ENCODE data around the gene HCRTR1.

Gene HCRTR1

DNA sequence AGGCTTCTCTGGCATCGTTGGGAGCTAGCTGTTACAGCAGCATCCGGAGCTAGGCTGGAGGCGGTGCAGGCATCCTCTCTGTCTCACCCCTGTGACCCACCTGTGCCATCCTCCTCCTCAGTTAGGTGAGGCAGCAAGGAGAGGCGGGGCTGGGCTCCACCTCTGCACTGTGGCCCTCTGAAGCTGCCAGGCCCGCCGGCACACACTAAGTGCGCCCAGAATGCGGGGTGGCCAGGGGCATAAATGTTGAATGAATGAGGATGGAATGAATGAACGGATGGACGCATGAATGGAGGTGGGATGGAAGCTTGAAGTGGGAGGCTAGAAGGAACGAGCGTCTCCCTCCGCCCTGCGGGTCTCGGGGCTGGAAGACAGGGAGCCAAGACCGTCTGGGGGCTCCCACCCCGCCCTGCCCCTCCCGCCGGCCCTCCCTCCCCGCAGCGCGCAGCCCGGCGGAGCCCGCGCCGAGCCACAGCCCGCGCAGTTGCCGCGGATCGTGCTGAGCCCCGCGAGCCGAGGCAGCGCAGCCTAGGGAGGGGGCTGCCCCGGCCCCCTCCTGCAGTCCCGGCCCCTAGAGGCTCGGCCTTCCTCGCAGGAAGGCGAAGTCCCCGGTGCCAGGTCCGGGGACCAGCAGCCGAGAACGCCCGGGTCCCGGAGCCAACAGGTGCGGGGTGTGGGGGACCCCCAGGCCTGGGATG, at the start of gene HCRTR1:
Gene HCRTR1, plus strand, starts transcription at position 472 of the 698 bp plus-strand sequence. CDS start 1,504 bp downstream, outside the sequence.
- DNase-seq: no peak

GRCh38 chr1:31567956-31568570, 49.4 kb upstream of the HCRTR1 start:
- no peak for DNase-seq

GRCh38 chr1:31568895-31569595, 48.4 kb upstream of the HCRTR1 start:
- no peak for DNase-seq

DNA sequence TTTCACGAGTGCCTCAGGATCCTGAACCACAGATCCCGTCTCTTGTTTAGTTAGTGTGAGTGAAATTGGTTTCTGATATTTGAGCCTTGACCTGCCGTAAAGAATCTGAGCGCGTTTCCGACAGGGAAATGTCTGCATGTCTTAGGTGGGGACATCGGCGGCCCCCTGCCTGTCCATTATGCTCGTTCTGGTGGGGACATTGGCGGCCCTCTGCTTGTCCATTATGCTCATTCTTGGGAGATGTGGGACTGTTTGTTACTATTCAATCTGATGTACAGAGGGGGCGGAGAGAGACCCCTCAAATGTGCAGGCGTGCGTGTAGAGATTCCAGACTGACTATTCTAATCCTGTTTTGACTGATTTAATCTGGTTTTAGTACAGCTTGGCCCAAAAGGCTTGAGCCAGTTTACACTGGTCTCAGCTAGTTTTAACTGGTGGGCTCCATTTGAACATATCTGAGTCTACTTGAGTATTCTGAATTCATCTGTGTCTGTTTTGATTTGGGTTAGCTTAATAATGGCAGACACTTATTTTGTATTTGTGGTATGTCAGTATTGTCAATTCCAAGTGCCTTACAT, 47.8 kb upstream of the HCRTR1 start:
- no peak for DNase-seq

DNA sequence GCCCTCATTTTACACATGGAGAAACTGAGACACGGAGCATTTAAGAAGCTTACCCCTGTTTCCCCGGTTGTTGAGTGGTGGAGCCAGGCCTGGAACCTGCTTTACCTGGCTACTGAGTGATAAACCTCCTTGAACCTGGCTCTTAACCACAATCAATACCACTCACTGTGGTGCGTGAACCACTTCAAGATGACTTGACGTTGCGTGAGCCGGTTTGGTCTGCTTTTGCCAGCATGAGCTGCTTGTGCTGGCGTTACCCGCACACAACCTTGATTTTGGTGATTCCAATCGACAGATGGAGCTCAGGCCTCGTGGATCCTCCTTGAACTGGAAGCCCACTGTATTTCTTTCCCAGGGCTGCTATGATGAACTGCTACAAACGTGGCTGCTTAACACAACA, 47.3 kb upstream of the HCRTR1 start:
- DNase-seq: no peak

DNA sequence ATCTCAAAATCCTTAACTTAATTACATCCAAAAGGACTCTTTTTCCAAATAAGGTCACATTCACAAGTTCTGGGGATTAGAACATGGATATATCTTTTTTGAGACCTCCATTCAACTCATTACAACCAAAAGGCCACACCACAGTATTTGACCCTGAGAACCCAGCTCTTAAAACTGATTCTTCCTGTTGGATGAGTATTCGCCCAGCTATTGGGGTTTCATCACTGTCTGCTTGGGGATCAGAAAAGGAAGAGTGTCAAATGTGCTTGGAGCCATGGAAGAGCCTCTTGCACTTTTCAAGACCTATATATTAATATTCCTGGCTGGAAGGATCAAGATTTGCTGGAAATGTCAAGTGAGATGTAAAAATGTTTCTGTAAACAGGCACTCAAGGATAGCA, 46.6 kb upstream of the HCRTR1 start:
- DNase-seq: no peak

DNA sequence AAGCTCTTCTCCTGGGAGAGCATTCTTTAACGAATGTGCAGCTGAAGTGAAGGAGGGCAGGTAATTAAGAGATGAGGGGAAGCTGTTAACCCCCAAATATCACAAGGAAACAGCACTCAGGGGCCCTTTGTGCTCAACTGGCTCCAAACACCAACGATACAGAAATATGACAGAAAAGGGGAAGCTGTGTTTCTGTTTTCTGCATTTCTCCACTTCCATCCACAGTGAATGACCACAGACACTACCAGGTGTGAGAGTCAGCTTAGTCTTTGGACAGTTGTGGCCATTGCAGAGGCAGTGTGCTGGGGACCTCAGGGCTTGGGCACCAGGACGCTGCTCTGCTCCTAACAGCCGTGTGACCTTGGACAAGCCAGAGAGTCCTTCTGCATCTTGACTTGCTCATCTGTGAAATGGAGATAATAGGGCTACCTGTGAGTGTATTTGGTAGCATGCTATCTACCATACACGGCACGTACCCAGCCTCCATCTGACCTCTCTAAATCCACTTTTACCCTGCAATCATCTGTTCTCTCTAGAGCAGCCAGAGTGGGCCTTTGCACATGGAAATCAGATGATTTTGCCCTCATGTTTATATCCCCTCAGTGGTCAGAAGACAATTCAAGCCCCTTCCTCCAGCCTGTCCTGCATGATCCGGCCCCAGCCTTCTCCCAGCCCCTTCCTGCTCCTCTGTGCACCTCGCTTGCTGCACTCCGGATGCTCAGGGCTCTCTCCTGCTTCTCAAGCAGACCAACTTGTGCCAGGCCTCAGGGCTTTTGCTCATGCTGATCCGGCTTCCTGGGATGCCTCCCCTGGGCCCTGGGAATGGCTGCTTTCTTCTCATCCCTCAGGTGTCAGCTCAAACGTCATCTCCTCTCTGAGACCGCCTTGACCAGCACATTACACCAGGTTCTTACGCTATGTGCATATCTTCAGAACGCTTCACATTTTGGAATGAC, 45.9 kb upstream of the HCRTR1 start:
- DNase-seq: no peak

DNA sequence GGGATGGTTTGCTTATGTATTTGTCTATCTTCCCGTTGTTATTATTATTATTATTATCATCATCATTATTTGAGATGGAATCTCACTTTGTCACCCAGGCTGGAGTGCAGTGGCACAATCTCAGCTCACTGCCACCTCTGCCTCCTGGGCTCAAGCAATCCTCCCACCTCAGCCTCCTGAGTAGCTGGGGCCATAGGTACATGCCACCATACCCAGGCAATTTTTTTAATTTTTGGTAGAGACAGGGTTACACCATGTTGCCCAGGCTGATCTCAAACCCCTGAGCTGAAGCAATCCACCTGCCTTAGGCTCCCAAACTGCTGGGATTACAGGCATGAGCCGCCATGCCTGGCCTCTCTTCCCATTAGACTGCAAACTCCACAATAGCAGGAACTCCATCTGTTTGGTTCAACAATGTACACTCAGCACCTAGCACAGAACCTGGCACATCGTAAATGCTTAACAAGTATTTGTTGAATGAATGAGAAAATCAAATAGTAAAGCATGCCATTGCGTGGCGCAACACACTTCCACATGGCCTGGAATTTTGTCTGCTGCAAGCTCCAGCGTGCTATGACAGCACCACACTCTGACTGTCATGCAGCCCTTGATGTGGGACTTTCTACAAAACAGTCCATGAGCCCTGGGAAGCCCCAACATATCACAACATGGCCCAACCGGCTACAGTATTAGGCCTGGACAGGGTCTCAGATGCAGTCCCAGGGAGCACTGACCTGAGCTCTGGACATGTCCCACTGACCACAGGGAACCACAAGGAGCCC, 45.0 kb upstream of the HCRTR1 start:
- DNase-seq: peak; percentile 42

DNA sequence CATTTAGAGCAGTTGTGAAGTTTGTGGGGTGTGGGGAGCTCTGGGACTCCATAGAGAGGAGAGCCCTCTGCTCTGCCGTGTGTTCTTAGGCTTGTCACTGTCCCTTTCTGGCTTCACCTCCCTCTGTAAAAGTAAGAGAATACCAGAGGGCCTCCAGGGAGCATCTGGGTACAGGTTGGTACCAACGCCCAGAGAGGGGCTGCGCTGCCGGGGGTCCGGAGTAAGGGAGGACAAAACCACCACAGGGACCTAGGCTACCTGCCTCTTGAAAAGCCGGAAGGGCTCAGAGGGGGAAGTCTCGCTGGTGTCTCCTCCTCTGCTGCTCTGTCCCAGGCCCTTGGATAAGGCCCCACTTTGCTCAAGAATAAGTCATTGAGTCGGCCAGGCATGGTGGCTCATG, 44.2 kb upstream of the HCRTR1 start:
- DNase-seq: no peak

- DNase-seq: no peak
Measured at GRCh38 chr1:31574749-31575368, 42.6 kb upstream of the HCRTR1 start.

DNA sequence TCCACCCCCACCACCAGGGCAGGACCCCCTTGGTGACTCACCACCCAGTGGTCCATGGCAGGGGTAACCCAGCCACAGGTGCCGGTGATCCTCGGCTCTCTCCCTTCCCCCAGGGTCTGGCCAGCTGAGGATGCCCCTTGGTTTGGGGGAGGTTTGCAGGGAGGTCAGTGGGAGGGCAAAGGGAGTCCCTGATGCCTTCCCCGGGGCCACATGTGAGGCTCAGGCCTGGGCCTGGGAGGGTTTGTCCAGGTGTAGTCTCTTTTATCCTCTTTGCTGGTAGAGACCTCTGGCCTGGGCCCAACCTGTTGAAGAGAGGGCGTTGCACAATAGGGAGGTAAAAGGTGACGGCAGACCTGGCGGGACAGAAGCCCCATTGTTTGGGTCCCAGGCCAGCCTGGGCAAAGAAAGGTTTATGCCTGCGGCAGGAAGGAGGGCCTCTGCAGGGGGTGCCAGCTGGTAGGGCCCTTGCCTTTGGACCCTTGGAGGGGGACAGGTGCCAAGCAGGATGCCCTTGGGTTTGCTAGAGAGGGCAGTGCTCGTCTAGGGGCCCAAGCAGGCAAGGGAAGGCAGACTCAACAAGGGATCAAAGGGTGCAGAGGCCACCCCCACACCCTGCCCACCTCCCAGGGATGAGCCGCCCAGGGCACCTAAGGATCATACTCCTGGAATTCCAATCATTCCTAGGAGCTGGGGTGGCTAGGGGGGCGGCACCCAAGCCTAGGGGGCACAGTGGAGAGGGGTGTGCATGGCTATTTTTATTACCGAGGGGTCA, 41.9 kb upstream of the HCRTR1 start:
- no peak for DNase-seq

GRCh38 chr1:31576201-31576669, 41.3 kb upstream of the HCRTR1 start, which contains the start of gene TINAGL1:
TSS of gene TINAGL1 (plus strand) at chr1:31576515. CDS start at chr1:31577149, 634 bp downstream.
- DNase-seq: no peak

GRCh38 chr1:31576743-31577455, 40.6 kb upstream of the HCRTR1 start:
- no peak for DNase-seq

DNA sequence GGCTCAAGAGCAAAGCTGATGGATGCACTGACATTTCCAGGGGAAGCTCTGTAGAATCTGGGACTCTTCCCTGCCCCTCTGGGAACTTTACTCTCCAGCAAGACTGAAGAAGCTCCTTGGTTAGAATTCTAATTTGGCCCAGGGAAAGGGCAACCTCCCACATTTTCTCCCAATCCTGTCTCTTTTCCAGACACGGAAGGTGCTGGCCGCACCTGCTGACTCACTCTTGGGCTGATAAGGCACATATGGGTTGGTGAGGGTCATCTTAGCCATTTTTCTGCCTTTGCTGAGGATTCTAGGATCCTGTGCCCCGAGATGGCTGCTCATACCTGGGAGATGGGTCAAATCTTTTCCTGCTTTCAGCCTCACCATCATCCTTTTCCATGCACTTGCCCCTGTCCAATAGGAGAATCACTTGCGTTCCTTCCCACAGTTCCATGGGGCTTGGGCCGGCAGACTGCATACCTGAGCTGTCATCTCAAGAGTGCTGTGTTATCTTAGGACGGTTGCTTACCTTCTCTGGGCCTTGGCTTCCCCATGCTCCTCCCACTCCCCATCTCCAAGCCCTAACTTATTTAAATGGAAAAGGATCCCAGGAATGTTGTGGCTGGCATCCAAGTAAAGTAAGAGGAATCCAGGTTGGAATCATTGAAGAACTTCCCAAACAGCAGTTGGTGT, 39.8 kb upstream of the HCRTR1 start:
- DNase-seq: no peak

DNA sequence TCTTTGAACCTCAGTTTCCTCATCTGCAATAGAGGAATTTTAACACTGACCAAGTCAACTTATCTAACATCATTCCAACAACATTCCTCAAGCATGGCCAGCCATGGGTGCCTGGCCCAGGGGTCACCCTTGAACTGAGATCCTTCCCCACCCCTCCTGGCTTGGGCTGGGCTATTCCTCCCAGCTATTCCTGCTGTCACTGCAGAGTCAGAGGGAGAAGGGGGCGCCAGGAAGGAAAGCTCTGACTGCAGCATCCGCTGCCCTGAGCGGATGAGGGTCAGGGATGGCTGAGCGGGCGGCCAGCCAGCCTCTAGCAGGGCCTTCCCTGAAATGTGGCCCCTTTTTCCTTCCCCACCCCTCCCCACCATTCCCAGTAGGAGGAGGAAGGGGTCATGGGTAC, 38.1 kb upstream of the HCRTR1 start:
- DNase-seq: no peak

DNA sequence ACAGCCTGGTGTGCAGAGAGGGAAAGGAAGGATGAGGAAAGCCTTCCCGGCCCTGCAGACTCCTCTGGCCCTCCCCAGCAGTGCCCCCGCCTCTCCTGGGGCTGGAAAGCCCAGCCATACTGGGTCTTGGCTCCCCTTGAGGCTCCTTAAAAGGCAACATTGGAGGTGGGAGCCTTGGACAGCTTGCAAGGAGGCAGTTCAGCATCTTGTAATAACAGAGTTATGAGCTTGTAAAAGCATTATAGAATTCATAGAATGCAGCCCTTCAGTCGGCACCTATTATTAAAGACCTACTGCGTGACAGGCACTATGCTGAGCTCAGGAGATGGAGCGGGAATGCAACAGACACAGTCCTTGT, 37.0 kb upstream of the HCRTR1 start:
- no peak for DNase-seq

- DNase-seq: no peak
Measured at GRCh38 chr1:31580891-31581603, 36.4 kb upstream of the HCRTR1 start.
